Endodermal cell (in vitro differentiated cells): Measurements from ENCODE around the gene SELENOP. TPM values are rescaled to one million over a fixed set of nuclear protein-coding genes. Genes with fewer than 3 reads are reported as not detected.
A peak's percentile ranks its signal among the peaks of the same experiment; 100 is the strongest.

Experiments used
- DNase-seq: peaks from one replicate; pipeline ENCODE4 v3.0.0-alpha.2; 2017
- H3K27ac ChIP-seq: 2 replicates; pipeline ENCODE4 v1.5.1; 2013; ENCODE audit warnings: mild to moderate bottlenecking, low read depth, low read length, moderate library complexity
- H3K27me3 ChIP-seq: 2 replicates; pipeline ENCODE4 v1.6.1; 2013; ENCODE audit warnings: mild to moderate bottlenecking, low read length, moderate library complexity; ENCODE audit not compliant: insufficient read depth, control insufficient read depth, poor library complexity, severe bottlenecking
- H3K36me3 ChIP-seq: 2 replicates; pipeline ENCODE4 v1.7.0; 2013; ENCODE audit warnings: mild to moderate bottlenecking, low read length, moderate library complexity; ENCODE audit not compliant: control insufficient read depth, insufficient read depth
- H3K4me1 ChIP-seq: one replicate; pipeline ENCODE4 v1.7.0; 2013; ENCODE audit warnings: low read length; ENCODE audit not compliant: control insufficient read depth, insufficient read depth
- H3K4me3 ChIP-seq: 2 replicates; pipeline ENCODE4 v1.5.1; 2013; ENCODE audit warnings: mild to moderate bottlenecking, low read length, moderate library complexity
- H3K9ac ChIP-seq: 2 replicates; pipeline ENCODE4 v1.6.1; 2013; ENCODE audit warnings: mild to moderate bottlenecking, low read length, moderate library complexity; ENCODE audit not compliant: poor library complexity, severe bottlenecking; ENCODE audit errors: extremely low read depth
- H3K9me3 ChIP-seq: 2 replicates; pipeline ENCODE4 v1.6.1; 2013; ENCODE audit warnings: mild to moderate bottlenecking, low read length, moderate library complexity; ENCODE audit not compliant: control insufficient read depth
- H3K27ac Mint-ChIP-seq: 2 replicates; pipeline ENCODE4 v1.8.0; 2020; ENCODE audit warnings: mixed read lengths
- H3K27me3 Mint-ChIP-seq: 2 replicates; pipeline ENCODE4 v1.8.0; 2021; ENCODE audit warnings: mild to moderate bottlenecking, mixed read lengths; ENCODE audit not compliant: insufficient read depth
- H3K36me3 Mint-ChIP-seq: 2 replicates; pipeline ENCODE4 v1.8.0; 2020; ENCODE audit warnings: low read depth, mixed read lengths
- H3K4me1 Mint-ChIP-seq: 2 replicates; pipeline ENCODE4 v1.8.0; 2020; ENCODE audit warnings: mixed read lengths
- H3K4me3 Mint-ChIP-seq: 2 replicates; pipeline ENCODE4 v1.8.0; 2020; ENCODE audit warnings: mild to moderate bottlenecking, moderate library complexity, mixed read lengths
- H3K9me3 Mint-ChIP-seq: 2 replicates; pipeline ENCODE4 v1.8.0; 2020; ENCODE audit warnings: mild to moderate bottlenecking, mixed read lengths
- WGBS, 2 experiments: methylation state at CpG; one replicate each; pipeline versions ENCODE4 v1.1.5 to v1.1.7; 2013; ENCODE audit warnings: missing lambda C conversion rate in 2 of 2, mixed read lengths in 1 of 2; ENCODE audit not compliant: insufficient coverage in 1 of 2, insufficient read length in 1 of 2; 5-methylcytosine and 5-hydroxymethylcytosine counted together
- long read RNA-seq, 4 experiments: library from polyadenylated mRNA in 2 of 4; library from RNA in 1 of 4; library from capped mRNA in 1 of 4; stranded (forward) in 3 of 4; unstranded in 1 of 4; transcript quantifications; one replicate each; pipeline ENCODE4 v2.0.0, GENCODE V29; 2020 to 2021; ENCODE audit warnings: inconsistent platforms in 1 of 4
- polyA plus RNA-seq, 2 experiments: library from polyadenylated mRNA; stranded (reverse); fragments of 50-300 nt; gene quantifications; one replicate each; pipeline ENCODE4 v1.2.3, GENCODE V29; 2013
- total RNA-seq, 2 donors: library from RNA; stranded (reverse); fragmentation: NEBNext Ultra II Directional in 1 of 2; extraction: Animal tissue kit (Norgen Biotek cat#: 25700) in 1 of 2; gene quantifications; 2 replicates in 1 of 2; 3 replicates in 1 of 2; pipeline ENCODE4 v1.2.1, GENCODE V29; 2021
- TF ChIP-seq, protein P1 (sequence below): fragments of 200-600 bp; sonication (generic); conservative IDR thresholded peaks from 2 replicates; pipeline ENCODE4 v1.5.0; 2021; ENCODE audit warnings: antibody characterized with exemption, mild to moderate bottlenecking

The SELENOP gene, protein sequence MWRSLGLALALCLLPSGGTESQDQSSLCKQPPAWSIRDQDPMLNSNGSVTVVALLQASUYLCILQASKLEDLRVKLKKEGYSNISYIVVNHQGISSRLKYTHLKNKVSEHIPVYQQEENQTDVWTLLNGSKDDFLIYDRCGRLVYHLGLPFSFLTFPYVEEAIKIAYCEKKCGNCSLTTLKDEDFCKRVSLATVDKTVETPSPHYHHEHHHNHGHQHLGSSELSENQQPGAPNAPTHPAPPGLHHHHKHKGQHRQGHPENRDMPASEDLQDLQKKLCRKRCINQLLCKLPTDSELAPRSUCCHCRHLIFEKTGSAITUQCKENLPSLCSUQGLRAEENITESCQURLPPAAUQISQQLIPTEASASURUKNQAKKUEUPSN
- total RNA-seq, result 100 to 1,000 TPM in 1 of 2 donors, 10 to 100 TPM in 1; 79.8 to 121 TPM
- polyA plus RNA-seq (2013, experiment 1 of 2), result 28.9 TPM
- 26.5 TPM for polyA plus RNA-seq (2013, experiment 2 of 2)
- long read RNA-seq, experiment 1, transcript SELENOP-214 (5 exons, 2,243 nt), result major isoform, 21 of 59 reads
- long read RNA-seq, experiment 1, transcript SELENOP-202 (3 exons, 799 nt), result minor isoform, 15 of 59 reads
- long read RNA-seq, experiment 1, partial matches to known transcripts, result 5 of 59 reads
- long read RNA-seq, experiment 1, other reads (novel, unspliced or antisense), result 17 of 59 reads
- long read RNA-seq, experiment 2, full-length matches to known transcripts, result 249 of 261 reads
- long read RNA-seq, experiment 2, partial matches to known transcripts, result 6 of 261 reads
- long read RNA-seq, experiment 2, other reads (novel, unspliced or antisense), result 6 of 261 reads
- long read RNA-seq, experiment 3, transcript SELENOP-202 (3 exons, 799 nt), result minor isoform, 14 of 698 reads
- long read RNA-seq, experiment 3, transcript SELENOP-214 (5 exons, 2,243 nt), result major isoform, 657 of 698 reads
- long read RNA-seq, experiment 3, partial matches to known transcripts, result 6 of 698 reads
- long read RNA-seq, experiment 3, other reads (novel, unspliced or antisense), result 13 of 698 reads
- long read RNA-seq, experiment 4, transcript SELENOP-214 (5 exons, 2,243 nt), result major isoform, 213 of 236 reads
- long read RNA-seq, experiment 4, transcript SELENOP-208 (6 exons, 787 nt), result minor isoform, 5 of 236 reads
- long read RNA-seq, experiment 4, partial matches to known transcripts, result 2 of 236 reads
- long read RNA-seq, experiment 4, other reads (novel, unspliced or antisense), result 14 of 236 reads

DNA sequence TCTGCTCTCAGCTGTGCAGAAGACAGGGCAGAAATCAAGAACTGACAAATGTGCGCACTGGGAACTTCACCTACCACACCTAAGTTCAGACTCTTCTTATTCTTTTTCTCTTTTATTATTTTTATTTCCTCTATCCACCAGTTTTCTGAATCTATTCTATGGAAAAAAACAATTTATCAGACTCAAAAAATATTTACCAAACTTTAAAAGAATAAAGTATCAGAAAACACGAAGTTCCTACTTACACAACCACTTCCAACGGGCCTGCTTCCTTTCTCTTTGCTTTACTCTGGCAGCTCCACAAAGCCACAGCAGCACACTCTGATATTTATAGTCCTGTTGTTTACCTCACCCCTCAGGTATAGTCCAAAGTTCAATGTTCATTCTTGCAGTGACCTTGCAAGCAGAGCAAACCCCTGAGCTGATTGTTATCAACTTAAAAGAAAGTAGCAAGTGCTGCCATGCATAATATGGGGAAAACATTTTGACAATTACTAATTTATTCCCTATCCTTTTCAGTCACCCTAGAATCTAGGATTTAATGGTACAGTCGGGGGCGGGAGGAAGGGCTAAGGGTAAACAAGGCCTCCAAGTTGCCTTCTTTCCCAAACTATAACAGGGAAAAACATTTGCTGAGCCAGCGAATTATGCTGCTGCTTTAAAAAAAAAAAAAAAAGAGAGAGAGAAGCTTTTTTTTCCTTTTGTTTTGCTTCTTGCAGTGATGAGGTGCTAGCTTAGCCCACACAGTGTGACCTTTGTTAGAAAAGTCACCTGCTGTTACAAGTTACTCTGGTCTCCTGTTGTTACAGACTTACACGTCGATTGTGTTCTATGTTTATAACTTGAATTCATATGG lies at the start of gene SELENOP:
Gene SELENOP (minus strand): TSS at position 302 of the 856 bp plus-strand sequence. CDS start 3,539 bp downstream, outside the sequence.
- 20 to 30% methylated on average over 5 to 8 of the region's 8 CpGs for WGBS, 2 experiments
- Mint-ChIP-seq H3K4me1 (peaks cover 50% of the 10 kb centered on the region), H3K4me3 (peak within 1 kb of the TSS; percentile 67), H3K27me3 (no peaks in the 10 kb centered on the region), H3K27ac (peak within 1 kb of the TSS; percentile 88), H3K36me3 (peaks cover 17% of the 10 kb centered on the region), H3K9me3 (no peaks in the 10 kb centered on the region)
- no peaks in the 10 kb centered on the region for H3K36me3 ChIP-seq
- peaks cover 13% of the 10 kb centered on the region for H3K4me1 ChIP-seq
- peak within 1 kb of the TSS; percentile 46 for H3K9ac ChIP-seq
- H3K4me3 ChIP-seq, result peak within 1 kb of the TSS; percentile 82
- TF ChIP-seq, protein P1, sequence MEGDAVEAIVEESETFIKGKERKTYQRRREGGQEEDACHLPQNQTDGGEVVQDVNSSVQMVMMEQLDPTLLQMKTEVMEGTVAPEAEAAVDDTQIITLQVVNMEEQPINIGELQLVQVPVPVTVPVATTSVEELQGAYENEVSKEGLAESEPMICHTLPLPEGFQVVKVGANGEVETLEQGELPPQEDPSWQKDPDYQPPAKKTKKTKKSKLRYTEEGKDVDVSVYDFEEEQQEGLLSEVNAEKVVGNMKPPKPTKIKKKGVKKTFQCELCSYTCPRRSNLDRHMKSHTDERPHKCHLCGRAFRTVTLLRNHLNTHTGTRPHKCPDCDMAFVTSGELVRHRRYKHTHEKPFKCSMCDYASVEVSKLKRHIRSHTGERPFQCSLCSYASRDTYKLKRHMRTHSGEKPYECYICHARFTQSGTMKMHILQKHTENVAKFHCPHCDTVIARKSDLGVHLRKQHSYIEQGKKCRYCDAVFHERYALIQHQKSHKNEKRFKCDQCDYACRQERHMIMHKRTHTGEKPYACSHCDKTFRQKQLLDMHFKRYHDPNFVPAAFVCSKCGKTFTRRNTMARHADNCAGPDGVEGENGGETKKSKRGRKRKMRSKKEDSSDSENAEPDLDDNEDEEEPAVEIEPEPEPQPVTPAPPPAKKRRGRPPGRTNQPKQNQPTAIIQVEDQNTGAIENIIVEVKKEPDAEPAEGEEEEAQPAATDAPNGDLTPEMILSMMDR, result no peak
- no peaks in the 10 kb centered on the region for H3K9me3 ChIP-seq
- H3K27ac ChIP-seq, result peak within 1 kb of the TSS; percentile 50
- H3K27me3 ChIP-seq, result no peaks in the 10 kb centered on the region
- DNase-seq, result peak; percentile 77

DNA sequence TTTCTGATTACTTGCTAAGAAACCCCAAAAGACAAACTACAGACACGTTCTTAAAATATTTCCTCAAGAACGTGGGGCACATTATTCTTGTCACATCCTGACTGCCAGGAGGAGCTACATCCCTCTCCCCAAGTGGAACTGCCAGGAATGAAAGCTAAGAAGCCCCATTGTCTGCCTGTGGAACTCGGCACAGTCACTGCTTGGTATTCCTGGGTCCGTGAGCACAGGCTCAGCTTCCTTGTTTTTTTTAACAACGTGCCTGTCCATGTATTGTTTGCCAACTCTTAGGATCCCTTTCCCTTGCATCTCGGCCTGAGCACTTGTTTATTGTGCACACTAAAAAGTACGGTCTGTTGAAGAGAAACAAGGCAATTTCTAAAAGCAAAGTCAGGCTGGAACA lies 47.0 kb upstream of the SELENOP start:
- no peaks in the 10 kb centered on the region for H3K27me3 ChIP-seq
- H3K9ac ChIP-seq, result no peak overlapping the region
- Mint-ChIP-seq H3K27ac (no peak overlapping the region), H3K36me3 (no peaks in the 10 kb centered on the region), H3K27me3 (no peaks in the 10 kb centered on the region), H3K4me1 (peaks cover 8% of the 10 kb centered on the region), H3K4me3 (no peak overlapping the region), H3K9me3 (peaks cover 29% of the 10 kb centered on the region)
- no peak overlapping the region for H3K4me3 ChIP-seq
- H3K27ac ChIP-seq, result peak overlapping the region; percentile 33
- DNase-seq, result peak; percentile 47
- 60 to 77% methylated on average over 7 of the region's 7 CpGs for WGBS, 2 experiments
- H3K4me1 ChIP-seq, result peaks cover 18% of the 10 kb centered on the region
- peaks cover 19% of the 10 kb centered on the region for H3K9me3 ChIP-seq
- no peaks in the 10 kb centered on the region for H3K36me3 ChIP-seq
- TF ChIP-seq, protein P1, result no peak
